GM11168 (cell line): Measurements from ENCODE around the gene TLCD3B.

Experiments
- in situ Hi-C: fragments of 300-500 bp; cut with MboI; formaldehyde crosslinking; loops from one replicate; pipeline ENCODE4 v1.12.0; 2022; ENCODE audit warnings: low sequenced_read_pairs; ENCODE audit not compliant: unreplicated experiment

The TLCD3B gene

GRCh38 chr16:29975811-29976511, 55.1 kb downstream of the TLCD3B start:
- in situ Hi-C loops, result no loop called here

GRCh38 chr16:29975134-29975538, 55.9 kb downstream of the TLCD3B start:
- in situ Hi-C loops, result no loop called here
